Measurements from ENCODE around the gene BICRAL.
A peak's percentile ranks its signal among the peaks of the same experiment; 100 is the strongest.
"Not testable (repeated sequence)": the region's sequence is repeated elsewhere in the genome, so short reads cannot be mapped to it uniquely, and the experiment has no call there.

Gene BICRAL

DNA sequence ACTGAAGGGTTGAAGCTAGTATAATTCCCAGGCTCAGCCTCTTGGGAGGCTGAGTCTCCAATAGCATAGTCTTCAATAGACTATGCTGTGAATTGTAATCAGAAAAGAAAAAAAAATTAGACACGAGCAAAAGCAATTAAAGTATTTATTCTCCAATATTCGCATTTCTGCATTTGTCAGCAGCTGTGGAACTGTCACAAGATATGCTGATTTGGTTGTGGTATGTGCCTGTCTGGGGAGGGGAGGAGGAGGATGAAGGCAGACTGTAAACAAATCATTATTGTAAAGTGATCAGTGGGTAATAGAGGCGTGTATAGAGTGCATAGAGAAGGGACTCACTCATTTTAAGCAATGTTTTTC, 10.1 kb upstream of the BICRAL start:
- no peaks in the 10 kb centered on the region for H3K27me3 ChIP-seq (ENCODE audit: low read length)
- H3F3A ChIP-seq (ENCODE audit: insufficient read depth), result peaks cover 60% of the 10 kb centered on the region
- H3K79me2 ChIP-seq (ENCODE audit: insufficient read depth, low read length), result no peaks in the 10 kb centered on the region; the same call in 1 of the 2 replicates
- peak overlapping the region; percentile 41 for H3K4me3 ChIP-seq (ENCODE audit: insufficient read depth, low read length, poor library complexity, severe bottlenecking)
- H3K27ac ChIP-seq (ENCODE audit: low read depth, low read length), result peak overlapping the region; percentile 91
- H3K36me3 ChIP-seq (ENCODE audit: low read length), result no peaks in the 10 kb centered on the region
- H3K9me2 ChIP-seq (replicated peaks; ENCODE audit: insufficient read depth, low read length), result no peaks in the 10 kb centered on the region
- H2AFZ ChIP-seq (ENCODE audit: low read depth, low read length, severe bottlenecking), result no peak overlapping the region
- no peaks in the 10 kb centered on the region for H3K9me3 ChIP-seq (ENCODE audit: insufficient read depth, low read length)
- H3K4me2 ChIP-seq (ENCODE audit: low read depth, low read length, poor library complexity, severe bottlenecking), result peak overlapping the region; percentile 69
- peak overlapping the region; percentile 53 for H3K9ac ChIP-seq (ENCODE audit: low read length)
- no peaks in the 10 kb centered on the region for H4K20me1 ChIP-seq (ENCODE audit: low read depth, low read length)
- TF ChIP-seq, protein P1, sequence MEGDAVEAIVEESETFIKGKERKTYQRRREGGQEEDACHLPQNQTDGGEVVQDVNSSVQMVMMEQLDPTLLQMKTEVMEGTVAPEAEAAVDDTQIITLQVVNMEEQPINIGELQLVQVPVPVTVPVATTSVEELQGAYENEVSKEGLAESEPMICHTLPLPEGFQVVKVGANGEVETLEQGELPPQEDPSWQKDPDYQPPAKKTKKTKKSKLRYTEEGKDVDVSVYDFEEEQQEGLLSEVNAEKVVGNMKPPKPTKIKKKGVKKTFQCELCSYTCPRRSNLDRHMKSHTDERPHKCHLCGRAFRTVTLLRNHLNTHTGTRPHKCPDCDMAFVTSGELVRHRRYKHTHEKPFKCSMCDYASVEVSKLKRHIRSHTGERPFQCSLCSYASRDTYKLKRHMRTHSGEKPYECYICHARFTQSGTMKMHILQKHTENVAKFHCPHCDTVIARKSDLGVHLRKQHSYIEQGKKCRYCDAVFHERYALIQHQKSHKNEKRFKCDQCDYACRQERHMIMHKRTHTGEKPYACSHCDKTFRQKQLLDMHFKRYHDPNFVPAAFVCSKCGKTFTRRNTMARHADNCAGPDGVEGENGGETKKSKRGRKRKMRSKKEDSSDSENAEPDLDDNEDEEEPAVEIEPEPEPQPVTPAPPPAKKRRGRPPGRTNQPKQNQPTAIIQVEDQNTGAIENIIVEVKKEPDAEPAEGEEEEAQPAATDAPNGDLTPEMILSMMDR (IDR thresholded peaks at IDR 0.05; ENCODE audit: insufficient read depth, low read length, poor library complexity, severe bottlenecking), result no peak
- no peak for TF ChIP-seq EZH2phosphoT487 (conservative IDR thresholded peaks at IDR 0.05; ENCODE audit: low read length)

GRCh38 chr6:42774201-42774600, 7.7 kb upstream of the BICRAL start:
- Histone ChIP-seq H3K27ac (ENCODE audit: low read depth, low read length) (peak overlapping the region; percentile 92), H4K20me1 (ENCODE audit: low read depth, low read length) (no peaks in the 10 kb centered on the region), H3K4me3 (ENCODE audit: insufficient read depth, low read length, poor library complexity, severe bottlenecking) (no peak overlapping the region), H3K27me3 (ENCODE audit: low read length) (no peaks in the 10 kb centered on the region), H3K4me2 (ENCODE audit: low read depth, low read length, poor library complexity, severe bottlenecking) (peak overlapping the region; percentile 64), H3K79me2 (ENCODE audit: insufficient read depth, low read length) (no peaks in the 10 kb centered on the region; the same call in 1 of the 2 replicates), H3K36me3 (ENCODE audit: low read length) (no peaks in the 10 kb centered on the region), H3K9ac (ENCODE audit: low read length) (peak overlapping the region; percentile 49), H3K9me3 (ENCODE audit: insufficient read depth, low read length) (no peaks in the 10 kb centered on the region), H3F3A (ENCODE audit: insufficient read depth) (peaks cover 84% of the 10 kb centered on the region), H3K9me2 (replicated peaks; ENCODE audit: insufficient read depth, low read length) (no peaks in the 10 kb centered on the region), H2AFZ (ENCODE audit: low read depth, low read length, severe bottlenecking) (peak overlapping the region; percentile 13)
- TF ChIP-seq, protein P1 (IDR thresholded peaks at IDR 0.05; ENCODE audit: insufficient read depth, low read length, poor library complexity, severe bottlenecking), result no peak
- no peak for TF ChIP-seq EZH2phosphoT487 (conservative IDR thresholded peaks at IDR 0.05; ENCODE audit: low read length)

GRCh38 chr6:42774821-42775487, 6.9 kb upstream of the BICRAL start:
- H3K9me2 ChIP-seq (replicated peaks; ENCODE audit: insufficient read depth, low read length); H3K79me2 ChIP-seq (ENCODE audit: insufficient read depth, low read length); H3K9me3 ChIP-seq (ENCODE audit: insufficient read depth, low read length); H3K27me3 ChIP-seq (ENCODE audit: low read length); H4K20me1 ChIP-seq (ENCODE audit: low read depth, low read length); H3K36me3 ChIP-seq (ENCODE audit: low read length): not testable (repeated sequence)
- peak overlapping the region; percentile 64 for H3K4me2 ChIP-seq (ENCODE audit: low read depth, low read length, poor library complexity, severe bottlenecking)
- peaks cover 86% of the 10 kb centered on the region for H3F3A ChIP-seq (ENCODE audit: insufficient read depth)
- H3K27ac ChIP-seq (ENCODE audit: low read depth, low read length), result peak overlapping the region; percentile 92
- H2AFZ ChIP-seq (ENCODE audit: low read depth, low read length, severe bottlenecking), result peak overlapping the region; percentile 23
- H3K9ac ChIP-seq (ENCODE audit: low read length), result peak overlapping the region; percentile 49
- H3K4me3 ChIP-seq (ENCODE audit: insufficient read depth, low read length, poor library complexity, severe bottlenecking), result peak overlapping the region; percentile 29

DNA sequence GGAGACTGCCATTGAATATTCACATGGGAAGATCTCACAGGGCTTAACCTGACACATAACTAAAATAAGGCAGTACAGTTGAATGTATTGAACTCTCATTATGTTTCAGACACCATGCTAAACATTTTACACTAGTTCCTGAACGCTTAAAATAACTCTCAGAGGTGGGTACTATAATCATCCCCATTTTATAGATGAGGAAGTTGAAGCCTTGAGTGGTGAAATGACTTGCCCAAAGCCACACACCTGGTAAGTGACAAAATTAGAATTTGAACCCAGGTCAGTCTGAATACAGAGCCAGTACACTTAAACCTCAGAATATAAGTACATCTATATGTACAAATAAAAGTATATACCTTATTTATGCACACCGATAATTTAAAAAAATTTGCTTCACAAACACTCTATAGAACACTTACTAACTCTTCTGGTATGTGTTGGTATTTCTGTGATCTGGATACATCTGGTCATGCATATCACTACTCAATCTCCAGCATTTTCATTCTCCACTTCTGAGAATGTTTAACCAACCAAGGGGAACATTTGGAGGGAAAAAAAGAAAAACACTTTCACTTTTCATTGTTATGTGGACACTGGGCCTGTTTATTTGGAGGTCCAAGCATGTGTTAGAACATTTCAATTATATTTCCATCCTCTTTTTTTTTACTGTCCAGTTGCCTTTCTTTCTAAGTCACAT, 4.6 kb upstream of the BICRAL start:
- Histone ChIP-seq H3F3A (ENCODE audit: insufficient read depth) (peaks cover 82% of the 10 kb centered on the region), H3K36me3 (ENCODE audit: low read length) (no peaks in the 10 kb centered on the region), H4K20me1 (ENCODE audit: low read depth, low read length) (no peaks in the 10 kb centered on the region), H3K27me3 (ENCODE audit: low read length) (no peaks in the 10 kb centered on the region), H3K9ac (ENCODE audit: low read length) (peak overlapping the region; percentile 48), H3K9me3 (ENCODE audit: insufficient read depth, low read length) (no peaks in the 10 kb centered on the region), H2AFZ (ENCODE audit: low read depth, low read length, severe bottlenecking) (no peak overlapping the region), H3K4me3 (ENCODE audit: insufficient read depth, low read length, poor library complexity, severe bottlenecking) (peak overlapping the region; percentile 31), H3K9me2 (replicated peaks; ENCODE audit: insufficient read depth, low read length) (no peaks in the 10 kb centered on the region), H3K4me2 (ENCODE audit: low read depth, low read length, poor library complexity, severe bottlenecking) (peak overlapping the region; percentile 99), H3K79me2 (ENCODE audit: insufficient read depth, low read length) (peaks cover 5% of the 10 kb centered on the region; the same call in 1 of the 2 replicates), H3K27ac (ENCODE audit: low read depth, low read length) (peak overlapping the region; percentile 92)
- TF ChIP-seq, protein P1 (IDR thresholded peaks at IDR 0.05; ENCODE audit: insufficient read depth, low read length, poor library complexity, severe bottlenecking), result no peak
- TF ChIP-seq EZH2phosphoT487 (conservative IDR thresholded peaks at IDR 0.05; ENCODE audit: low read length), result no peak
